Measurements from ENCODE around the gene TSKU. TPM values are rescaled to one million over a fixed set of nuclear protein-coding genes. Genes with fewer than 3 reads are reported as not detected.

TSKU gene
- total RNA-seq, 2 experiments from 2014 or later, result 1.5 to 1.8 TPM

DNA sequence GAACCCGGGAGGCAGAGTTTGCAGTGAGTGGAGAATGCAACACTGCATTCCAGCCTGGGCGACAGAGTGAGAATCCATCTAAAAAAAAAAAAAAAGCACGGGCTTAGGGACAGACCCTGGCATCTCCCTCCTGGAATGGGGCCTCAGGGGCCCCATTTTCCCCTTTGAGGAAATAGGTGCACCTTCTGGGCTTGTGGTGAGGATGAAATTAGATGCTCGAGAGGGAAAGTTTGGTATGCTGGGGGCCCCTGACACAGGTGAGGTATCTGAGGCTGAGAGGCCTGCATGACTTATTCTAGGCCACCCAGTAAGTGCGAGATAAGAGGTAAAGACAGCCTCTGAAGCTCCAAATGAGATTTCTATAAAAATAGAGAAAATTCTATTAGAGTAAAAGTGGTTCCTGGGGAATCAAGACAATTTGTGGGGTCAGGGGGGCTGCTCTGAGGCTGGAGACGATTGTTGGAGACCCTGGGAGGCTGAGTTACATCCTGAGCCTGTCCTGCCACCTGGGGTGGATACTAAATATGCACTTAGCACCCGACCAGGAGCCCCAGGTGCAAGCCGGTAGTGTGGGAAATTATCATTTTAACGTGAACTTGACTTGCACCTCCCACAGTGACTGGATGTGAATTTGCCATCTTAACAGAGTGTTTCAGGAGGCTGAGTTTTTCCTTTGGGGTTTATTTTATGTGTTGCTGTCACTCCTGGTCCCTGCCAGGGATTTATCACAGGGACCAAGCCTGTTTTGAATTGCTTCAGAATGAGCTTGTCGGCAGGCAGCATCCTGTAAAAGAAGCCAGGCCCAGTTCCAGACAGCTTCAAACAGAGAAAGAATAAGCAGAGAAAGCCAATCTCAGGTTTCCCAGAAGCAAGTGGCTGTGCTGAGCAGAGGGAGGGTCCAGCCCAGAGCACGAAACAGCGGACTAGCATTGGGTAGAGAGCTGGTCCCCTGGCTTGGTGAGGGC, 48.4 kb upstream of the TSKU start:
- H3K4me1 ChIP-seq (ENCODE audit: insufficient read depth, low read length, poor library complexity, severe bottlenecking), result no peaks in the 10 kb centered on the region
- H4K20me1 ChIP-seq (ENCODE audit: insufficient read depth, low read length), result no peaks in the 10 kb centered on the region
- H2AFZ ChIP-seq (ENCODE audit: low read length), result no peak overlapping the region
- ChIA-PET CTCF (ENCODE audit: unreplicated experiment) (interaction anchor here (0.6 to 1.4 kb wide), 3 partner anchors 61 to 70 kb away, joined by 4 to 5 read pairs (median 4); no protein-coding TSS in a partner anchor), POLR2A (interaction anchor here (0.8 to 1.0 kb wide), 3 partner anchors 13 to 183 kb away, joined by 3 to 5 read pairs (median 3); no protein-coding TSS in a partner anchor)
- no TSS peak for BruUV-seq (replicated peaks)
- H3K27ac ChIP-seq (ENCODE audit: low read depth, low read length, poor library complexity, severe bottlenecking), result no peak overlapping the region
- no peaks in the 10 kb centered on the region for H3K9me2 ChIP-seq (ENCODE audit: insufficient read depth, low read length)
- no peaks in the 10 kb centered on the region for H3K36me3 ChIP-seq (ENCODE audit: insufficient read depth, low read length)
- no peak for DNase-seq (ENCODE audit: low spot score)
- H3K79me2 ChIP-seq (ENCODE audit: insufficient read depth, low read depth, low read length), result no peaks in the 10 kb centered on the region
- H3K4me3 ChIP-seq (ENCODE audit: low read depth, low read length, poor library complexity, severe bottlenecking), result no peak overlapping the region
- intact Hi-C loops (cut with micrococcal nuclease; ENCODE audit: unreplicated experiment), result loop anchor here (1.0 to 2.0 kb wide), 2 partner anchors 65 to 184 kb away; no protein-coding TSS in a partner anchor
- TF ChIP-seq, protein P1, sequence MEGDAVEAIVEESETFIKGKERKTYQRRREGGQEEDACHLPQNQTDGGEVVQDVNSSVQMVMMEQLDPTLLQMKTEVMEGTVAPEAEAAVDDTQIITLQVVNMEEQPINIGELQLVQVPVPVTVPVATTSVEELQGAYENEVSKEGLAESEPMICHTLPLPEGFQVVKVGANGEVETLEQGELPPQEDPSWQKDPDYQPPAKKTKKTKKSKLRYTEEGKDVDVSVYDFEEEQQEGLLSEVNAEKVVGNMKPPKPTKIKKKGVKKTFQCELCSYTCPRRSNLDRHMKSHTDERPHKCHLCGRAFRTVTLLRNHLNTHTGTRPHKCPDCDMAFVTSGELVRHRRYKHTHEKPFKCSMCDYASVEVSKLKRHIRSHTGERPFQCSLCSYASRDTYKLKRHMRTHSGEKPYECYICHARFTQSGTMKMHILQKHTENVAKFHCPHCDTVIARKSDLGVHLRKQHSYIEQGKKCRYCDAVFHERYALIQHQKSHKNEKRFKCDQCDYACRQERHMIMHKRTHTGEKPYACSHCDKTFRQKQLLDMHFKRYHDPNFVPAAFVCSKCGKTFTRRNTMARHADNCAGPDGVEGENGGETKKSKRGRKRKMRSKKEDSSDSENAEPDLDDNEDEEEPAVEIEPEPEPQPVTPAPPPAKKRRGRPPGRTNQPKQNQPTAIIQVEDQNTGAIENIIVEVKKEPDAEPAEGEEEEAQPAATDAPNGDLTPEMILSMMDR (conservative IDR thresholded peaks at IDR 0.05; ENCODE audit: low read length), result no peak
- no peak for TF ChIP-seq EZH2phosphoT487 (IDR thresholded peaks at IDR 0.05; ENCODE audit: borderline replicate concordance, low read depth, low read length)
- no peak overlapping the region for H3K4me2 ChIP-seq (ENCODE audit: low read length)
- H3K9me3 ChIP-seq (ENCODE audit: low read length), result no peaks in the 10 kb centered on the region

- no peak for TF ChIP-seq EZH2phosphoT487 (IDR thresholded peaks at IDR 0.05; ENCODE audit: borderline replicate concordance, low read depth, low read length)
- TF ChIP-seq, protein P1 (conservative IDR thresholded peaks at IDR 0.05; ENCODE audit: low read length), result no peak
- POLR2A ChIA-PET, result interaction anchor here (0.6 kb wide), 1 partner anchor 312 kb away, joined by 3 read pairs; no protein-coding TSS in a partner anchor
- H3K4me2 ChIP-seq (ENCODE audit: low read length), result no peak overlapping the region
- no peaks in the 10 kb centered on the region for H3K4me1 ChIP-seq (ENCODE audit: insufficient read depth, low read length, poor library complexity, severe bottlenecking)
- H3K79me2 ChIP-seq (ENCODE audit: insufficient read depth, low read depth, low read length), result no peaks in the 10 kb centered on the region
- BruUV-seq (replicated peaks), result no TSS peak
- no peak overlapping the region for H3K4me3 ChIP-seq (ENCODE audit: low read depth, low read length, poor library complexity, severe bottlenecking)
- H2AFZ ChIP-seq (ENCODE audit: low read length), result no peak overlapping the region
- no peaks in the 10 kb centered on the region for H3K9me2 ChIP-seq (ENCODE audit: insufficient read depth, low read length)
- H4K20me1 ChIP-seq (ENCODE audit: insufficient read depth, low read length), result no peaks in the 10 kb centered on the region
- H3K36me3 ChIP-seq (ENCODE audit: insufficient read depth, low read length), result no peaks in the 10 kb centered on the region
- no peak for DNase-seq (ENCODE audit: low spot score)
- no peak overlapping the region for H3K27ac ChIP-seq (ENCODE audit: low read depth, low read length, poor library complexity, severe bottlenecking)
- intact Hi-C loops (cut with micrococcal nuclease; ENCODE audit: unreplicated experiment), result loop anchor here (2.0 kb wide), 1 partner anchor 183 kb away; no protein-coding TSS in a partner anchor
- no peaks in the 10 kb centered on the region for H3K9me3 ChIP-seq (ENCODE audit: low read length)
- CTCF ChIA-PET (ENCODE audit: unreplicated experiment), result interaction anchor here (0.6 to 1.4 kb wide), 4 partner anchors 60 to 356 kb away, joined by 3 to 5 read pairs (median 4); no protein-coding TSS in a partner anchor
These were observed 47.3 kb upstream of the TSKU start for GRCh38 chr11:76735841-76736240.

Data from OCI-LY7 (cell line).